GM12874 (cell line): ENCODE measurements around the gene AGAP1.

Source experiments
- CTCF ChIP-seq: IDR thresholded peaks from 2 replicates; pipeline ENCODE4 v1.5.1; 2011; ENCODE audit warnings: low read depth, mild to moderate bottlenecking, control low read depth, low read length, moderate library complexity; ENCODE audit not compliant: insufficient read depth

Gene AGAP1

GRCh38 chr2:236045251-236046235 is 551.7 kb downstream of the AGAP1 start:
- no peak for TF ChIP-seq CTCF

- no peak for TF ChIP-seq CTCF
Observed at GRCh38 chr2:236046715-236047114, 552.9 kb downstream of the AGAP1 start.

GRCh38 chr2:236047176-236047575 is 553.3 kb downstream of the AGAP1 start:
- no peak for TF ChIP-seq CTCF

- TF ChIP-seq CTCF, result no peak
Observed at GRCh38 chr2:236047886-236048540, 554.2 kb downstream of the AGAP1 start.

GRCh38 chr2:236049981-236050380 is 556.1 kb downstream of the AGAP1 start:
- TF ChIP-seq CTCF, result no peak

- no peak for TF ChIP-seq CTCF
Observed at GRCh38 chr2:236051351-236051750, 557.5 kb downstream of the AGAP1 start.

GRCh38 chr2:236051806-236052205 is 558.0 kb downstream of the AGAP1 start:
- TF ChIP-seq CTCF, result no peak
